22Rv1 (cell line): ENCODE results near the gene CCL4.
"Not testable (repeated sequence)": the region's sequence is repeated elsewhere in the genome, so short reads cannot be mapped to it uniquely, and the experiment has no call there.

Source experiments
- ZFX ChIP-seq: fragments of 450-650 bp; IDR thresholded peaks from 2 replicates; pipeline ENCODE4 v1.6.1; 2017; ENCODE audit warnings: antibody characterized with exemption, borderline replicate concordance
- TF ChIP-seq, protein P1 (sequence below): fragments of 450-650 bp; IDR thresholded peaks from 2 replicates; pipeline ENCODE4 v1.5.1; 2017; ENCODE audit warnings: mild to moderate bottlenecking

- not testable (repeated sequence) for TF ChIP-seq ZFX
- TF ChIP-seq, protein P1, sequence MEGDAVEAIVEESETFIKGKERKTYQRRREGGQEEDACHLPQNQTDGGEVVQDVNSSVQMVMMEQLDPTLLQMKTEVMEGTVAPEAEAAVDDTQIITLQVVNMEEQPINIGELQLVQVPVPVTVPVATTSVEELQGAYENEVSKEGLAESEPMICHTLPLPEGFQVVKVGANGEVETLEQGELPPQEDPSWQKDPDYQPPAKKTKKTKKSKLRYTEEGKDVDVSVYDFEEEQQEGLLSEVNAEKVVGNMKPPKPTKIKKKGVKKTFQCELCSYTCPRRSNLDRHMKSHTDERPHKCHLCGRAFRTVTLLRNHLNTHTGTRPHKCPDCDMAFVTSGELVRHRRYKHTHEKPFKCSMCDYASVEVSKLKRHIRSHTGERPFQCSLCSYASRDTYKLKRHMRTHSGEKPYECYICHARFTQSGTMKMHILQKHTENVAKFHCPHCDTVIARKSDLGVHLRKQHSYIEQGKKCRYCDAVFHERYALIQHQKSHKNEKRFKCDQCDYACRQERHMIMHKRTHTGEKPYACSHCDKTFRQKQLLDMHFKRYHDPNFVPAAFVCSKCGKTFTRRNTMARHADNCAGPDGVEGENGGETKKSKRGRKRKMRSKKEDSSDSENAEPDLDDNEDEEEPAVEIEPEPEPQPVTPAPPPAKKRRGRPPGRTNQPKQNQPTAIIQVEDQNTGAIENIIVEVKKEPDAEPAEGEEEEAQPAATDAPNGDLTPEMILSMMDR, result not testable (repeated sequence)
Measured at GRCh38 chr17:36113131-36113530, 9.5 kb downstream of the CCL4 start.
